Measurements from ENCODE around the gene MCAT. TPM values are rescaled to one million over a fixed set of nuclear protein-coding genes. Genes with fewer than 3 reads are reported as not detected.
A peak's percentile ranks its signal among the peaks of the same experiment; 100 is the strongest.

Gene MCAT
- total RNA-seq, 1 donor from 2014 or later: 8.6 TPM

GRCh38 chr22:43181321-43182076 is 38.3 kb upstream of the MCAT start:
- Mint-ChIP-seq H3K4me1 (ENCODE audit: low read depth) (peaks cover 21% of the 10 kb centered on the region), H3K4me3 (ENCODE audit: unreplicated experiment) (no peak overlapping the region), H3K36me3 (ENCODE audit: low read depth) (peaks cover 11% of the 10 kb centered on the region), H3K27me3 (ENCODE audit: low read depth) (no peaks in the 10 kb centered on the region), H3K27ac (ENCODE audit: unreplicated experiment) (no peak overlapping the region), H3K9me3 (ENCODE audit: low read depth) (no peaks in the 10 kb centered on the region)
- TF ChIP-seq CTCF (IDR thresholded peaks at IDR 0.05): no peak
- DNase-seq (ENCODE audit: low spot score): peak; percentile 59

DNA sequence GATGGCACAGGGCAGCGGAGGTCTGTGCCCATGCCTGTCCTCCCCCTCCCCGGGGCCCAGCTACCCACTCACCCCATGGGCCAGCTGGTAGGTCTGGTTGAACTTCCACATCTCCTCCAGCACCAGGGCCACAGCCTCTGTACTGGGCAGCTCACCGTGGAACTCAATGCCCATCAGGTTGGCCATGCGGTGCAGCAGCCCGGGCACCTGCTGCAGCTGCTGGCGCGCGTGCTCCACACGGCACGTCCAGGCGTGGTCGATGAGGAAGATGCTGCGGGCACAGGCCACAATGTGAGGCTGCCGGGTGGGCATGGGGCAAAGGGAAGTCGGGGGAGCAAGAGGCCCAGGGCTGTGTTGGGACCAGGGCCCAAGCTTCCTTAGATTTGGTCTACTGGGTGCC is 37.5 kb upstream of the MCAT start:
- Mint-ChIP-seq H3K9me3 (ENCODE audit: low read depth) (no peaks in the 10 kb centered on the region), H3K27ac (ENCODE audit: unreplicated experiment) (no peak overlapping the region), H3K4me1 (ENCODE audit: low read depth) (peaks cover 14% of the 10 kb centered on the region), H3K27me3 (ENCODE audit: low read depth) (no peaks in the 10 kb centered on the region), H3K36me3 (ENCODE audit: low read depth) (peaks cover 14% of the 10 kb centered on the region), H3K4me3 (ENCODE audit: unreplicated experiment) (no peak overlapping the region)
- no peak for TF ChIP-seq CTCF (IDR thresholded peaks at IDR 0.05)
- peak; percentile 88 for DNase-seq (ENCODE audit: low spot score)

GRCh38 chr22:43179911-43180195 is 36.7 kb upstream of the MCAT start:
- Mint-ChIP-seq H3K27me3 (ENCODE audit: low read depth) (no peaks in the 10 kb centered on the region), H3K4me3 (ENCODE audit: unreplicated experiment) (no peak overlapping the region), H3K4me1 (ENCODE audit: low read depth) (peaks cover 8% of the 10 kb centered on the region), H3K27ac (ENCODE audit: unreplicated experiment) (no peak overlapping the region), H3K9me3 (ENCODE audit: low read depth) (no peaks in the 10 kb centered on the region), H3K36me3 (ENCODE audit: low read depth) (peaks cover 14% of the 10 kb centered on the region)
- TF ChIP-seq CTCF (IDR thresholded peaks at IDR 0.05): no peak
- no peak for DNase-seq (ENCODE audit: low spot score)

GRCh38 chr22:43179146-43179910 is 36.1 kb upstream of the MCAT start:
- H3K36me3 Mint-ChIP-seq (ENCODE audit: low read depth): peaks cover 14% of the 10 kb centered on the region

More at GRCh38 chr22:43179146-43179910, 36.1 kb upstream of the MCAT start:
- Mint-ChIP-seq H3K27me3 (ENCODE audit: low read depth) (no peaks in the 10 kb centered on the region), H3K4me3 (ENCODE audit: unreplicated experiment) (no peak overlapping the region), H3K4me1 (ENCODE audit: low read depth) (peaks cover 3% of the 10 kb centered on the region), H3K27ac (ENCODE audit: unreplicated experiment) (no peak overlapping the region), H3K9me3 (ENCODE audit: low read depth) (no peaks in the 10 kb centered on the region)
- no peak for TF ChIP-seq CTCF (IDR thresholded peaks at IDR 0.05)
- peak; percentile 91 for DNase-seq (ENCODE audit: low spot score)

Measured in chondrocyte (in vitro differentiated cells).